RWPE1 (cell line): ENCODE data around the gene ANKRD63.

Source experiments
- CTCF ChIA-PET: fragments of 350-600 bp; sonication (Branson Sonifier 250); formaldehyde crosslinking; extraction: SDS; loops from one replicate; lab custom pipeline; 2021; lab: Yijun Ruan, JAX
- POLR2A ChIA-PET: fragments of 400-600 bp; formaldehyde crosslinking; extraction: SDS; loops from one replicate; lab custom pipeline; 2020; ENCODE audit warnings: antibody characterized with exemption; ENCODE audit not compliant: low non-redundant PET; lab: Yijun Ruan, JAX
- DNase-seq: peaks from one replicate; pipeline ENCODE4 v3.0.0; 2012; ENCODE audit warnings: low spot score
- H3K27ac ChIP-seq: fragments of 450-650 bp; 2 replicates; pipeline ENCODE4 v1.5.1; 2017
- TF ChIP-seq, protein P1 (sequence below): fragments of 450-650 bp; conservative IDR thresholded peaks from 2 replicates; pipeline ENCODE4 v1.5.1; 2017; ENCODE audit warnings: low read depth, mild to moderate bottlenecking

The ANKRD63 gene

GRCh38 chr15:40328751-40329150 is 45.9 kb upstream of the ANKRD63 start:
- DNase-seq, result no peak
- TF ChIP-seq, protein P1, sequence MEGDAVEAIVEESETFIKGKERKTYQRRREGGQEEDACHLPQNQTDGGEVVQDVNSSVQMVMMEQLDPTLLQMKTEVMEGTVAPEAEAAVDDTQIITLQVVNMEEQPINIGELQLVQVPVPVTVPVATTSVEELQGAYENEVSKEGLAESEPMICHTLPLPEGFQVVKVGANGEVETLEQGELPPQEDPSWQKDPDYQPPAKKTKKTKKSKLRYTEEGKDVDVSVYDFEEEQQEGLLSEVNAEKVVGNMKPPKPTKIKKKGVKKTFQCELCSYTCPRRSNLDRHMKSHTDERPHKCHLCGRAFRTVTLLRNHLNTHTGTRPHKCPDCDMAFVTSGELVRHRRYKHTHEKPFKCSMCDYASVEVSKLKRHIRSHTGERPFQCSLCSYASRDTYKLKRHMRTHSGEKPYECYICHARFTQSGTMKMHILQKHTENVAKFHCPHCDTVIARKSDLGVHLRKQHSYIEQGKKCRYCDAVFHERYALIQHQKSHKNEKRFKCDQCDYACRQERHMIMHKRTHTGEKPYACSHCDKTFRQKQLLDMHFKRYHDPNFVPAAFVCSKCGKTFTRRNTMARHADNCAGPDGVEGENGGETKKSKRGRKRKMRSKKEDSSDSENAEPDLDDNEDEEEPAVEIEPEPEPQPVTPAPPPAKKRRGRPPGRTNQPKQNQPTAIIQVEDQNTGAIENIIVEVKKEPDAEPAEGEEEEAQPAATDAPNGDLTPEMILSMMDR, result no peak
- CTCF ChIA-PET, result interaction anchor here (1.4 to 2.4 kb wide), 3 partner anchors 10 to 39 kb away, joined by 5 to 16 read pairs (median 6); no protein-coding TSS in a partner anchor
- POLR2A ChIA-PET, result interaction anchor here (0.9 to 1.1 kb wide), 2 partner anchors 13 to 40 kb away, joined by 3 read pairs; no protein-coding TSS in a partner anchor
- H3K27ac ChIP-seq, result peak overlapping the region; percentile 66

DNA sequence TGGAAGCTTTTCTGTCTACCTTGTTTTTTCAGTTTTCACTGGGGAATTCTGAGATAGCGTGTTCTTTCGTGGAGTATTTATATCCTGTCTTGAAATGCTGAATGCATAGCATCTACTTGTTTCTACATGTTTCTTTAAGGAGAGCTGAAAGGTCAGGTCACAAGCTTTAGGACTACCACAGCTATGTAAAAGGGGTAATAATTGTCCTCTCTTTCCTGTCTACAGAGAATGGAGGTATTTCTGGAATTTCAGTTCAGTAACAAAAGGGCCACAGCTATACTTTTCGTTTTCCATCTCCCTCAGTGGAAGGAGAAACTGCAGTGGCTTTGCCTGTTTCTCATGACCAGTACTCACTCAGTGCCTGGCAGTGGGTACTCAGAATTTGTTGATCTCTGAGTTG is 45.3 kb upstream of the ANKRD63 start:
- TF ChIP-seq, protein P1, result no peak
- DNase-seq, result peak; percentile 66
- CTCF ChIA-PET, result interaction anchor here (1.1 to 2.4 kb wide), 4 partner anchors 10 to 94 kb away, joined by 5 to 16 read pairs (median 7); no protein-coding TSS in a partner anchor
- POLR2A ChIA-PET, result interaction anchor here (1.1 kb wide), 1 partner anchor 41 kb away, joined by 3 read pairs; no protein-coding TSS in a partner anchor
- H3K27ac ChIP-seq, result peak overlapping the region; percentile 66

DNA sequence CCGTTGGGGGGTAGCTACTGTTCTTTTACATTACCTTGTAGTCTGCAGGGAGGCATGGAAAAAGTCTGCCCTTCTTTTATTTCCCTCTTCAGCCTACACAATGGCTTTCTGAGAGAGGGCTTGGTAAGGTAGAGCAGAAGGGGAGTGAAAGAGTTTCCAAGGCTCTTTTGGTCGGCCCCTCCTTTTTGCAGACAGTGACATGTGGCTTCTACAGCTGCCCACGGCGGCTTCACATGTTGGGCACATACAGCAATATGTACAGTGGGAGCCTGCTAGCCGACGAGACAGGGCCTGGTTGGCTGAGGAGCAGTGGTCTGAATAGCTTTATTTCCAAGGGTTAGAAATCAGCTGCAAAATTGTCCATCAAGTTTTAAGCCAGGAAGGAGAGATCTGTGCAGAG is 44.6 kb upstream of the ANKRD63 start:
- ChIA-PET CTCF (interaction anchor here (0.7 to 1.9 kb wide), 5 partner anchors 9 to 95 kb away, joined by 3 to 8 read pairs (median 4); no protein-coding TSS in a partner anchor), POLR2A (no interaction called here)
- H3K27ac ChIP-seq, result peak overlapping the region; percentile 63
- no peak for DNase-seq
- TF ChIP-seq, protein P1, result no peak

DNA sequence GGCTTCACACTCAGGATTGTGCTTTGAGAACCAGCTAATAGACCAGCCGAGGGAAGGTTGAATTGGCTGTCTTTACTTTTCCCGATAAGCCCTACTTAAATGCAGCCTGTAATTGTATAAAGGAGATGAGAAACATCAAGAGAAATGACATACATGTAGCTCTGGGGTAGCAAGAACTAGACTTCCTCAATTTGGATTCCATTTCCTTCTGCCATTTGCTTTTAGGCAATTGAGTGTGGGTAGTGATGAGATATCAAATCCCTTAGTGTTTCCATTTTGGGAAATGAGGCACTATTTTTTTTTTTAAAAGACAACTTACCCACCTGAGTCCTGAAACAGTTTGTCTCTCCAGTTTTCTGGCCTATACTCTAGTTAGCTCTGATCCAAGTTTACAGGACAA is 42.8 kb upstream of the ANKRD63 start:
- POLR2A ChIA-PET, result no interaction called here
- no peak for DNase-seq
- CTCF ChIA-PET, result interaction anchor here (0.5 to 1.9 kb wide), 5 partner anchors 10 to 670 kb away, joined by 3 to 7 read pairs (median 5); no protein-coding TSS in a partner anchor
- no peak overlapping the region for H3K27ac ChIP-seq
- TF ChIP-seq, protein P1, result no peak

DNA sequence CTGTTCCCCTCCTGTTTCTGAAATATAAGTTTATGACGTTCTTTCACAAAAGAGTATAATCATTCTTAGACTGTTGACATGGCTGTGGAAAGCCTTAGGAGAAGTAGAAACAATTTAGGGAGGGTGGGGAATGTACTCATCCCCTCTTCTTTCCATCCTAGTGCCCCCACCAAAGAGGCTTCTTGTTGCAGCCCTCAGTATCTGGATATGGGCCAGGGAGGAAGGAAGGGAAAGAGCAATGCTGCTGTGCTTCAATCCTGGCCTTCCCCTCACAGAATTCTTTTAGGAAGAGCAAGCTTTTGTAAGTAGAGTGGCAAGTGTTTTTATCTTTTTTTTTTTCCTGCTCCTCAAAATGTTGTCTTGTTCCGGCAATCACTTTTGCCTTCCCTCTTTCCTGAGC is 42.3 kb upstream of the ANKRD63 start:
- CTCF ChIA-PET, result interaction anchor here (0.5 to 1.3 kb wide), 5 partner anchors 12 to 671 kb away, joined by 3 to 5 read pairs (median 4); no protein-coding TSS in a partner anchor
- DNase-seq, result no peak
- POLR2A ChIA-PET, result interaction anchor here (0.6 to 0.7 kb wide), 2 partner anchors 12 to 293 kb away, joined by 3 to 5 read pairs; no protein-coding TSS in a partner anchor
- TF ChIP-seq, protein P1, result no peak
- H3K27ac ChIP-seq, result no peak overlapping the region

- peak; percentile 46 for DNase-seq
- CTCF ChIA-PET, result interaction anchor here (0.8 to 1.9 kb wide), 3 partner anchors 13 to 15 kb away, joined by 4 to 14 read pairs (median 5); no protein-coding TSS in a partner anchor
- POLR2A ChIA-PET, result interaction anchor here (0.6 to 0.7 kb wide), 2 partner anchors 12 to 294 kb away, joined by 3 to 5 read pairs; no protein-coding TSS in a partner anchor
- TF ChIP-seq, protein P1, result no peak
- peak overlapping the region; percentile 69 for H3K27ac ChIP-seq
Measured at GRCh38 chr15:40323953-40324937, 41.4 kb upstream of the ANKRD63 start.
